ENCODE results near the gene LRRIQ4. TPM values are rescaled to one million over a fixed set of nuclear protein-coding genes. Genes with fewer than 3 reads are reported as not detected.

The LRRIQ4 gene
- total RNA-seq, 1 donor from 2014 or later = not detected

DNA sequence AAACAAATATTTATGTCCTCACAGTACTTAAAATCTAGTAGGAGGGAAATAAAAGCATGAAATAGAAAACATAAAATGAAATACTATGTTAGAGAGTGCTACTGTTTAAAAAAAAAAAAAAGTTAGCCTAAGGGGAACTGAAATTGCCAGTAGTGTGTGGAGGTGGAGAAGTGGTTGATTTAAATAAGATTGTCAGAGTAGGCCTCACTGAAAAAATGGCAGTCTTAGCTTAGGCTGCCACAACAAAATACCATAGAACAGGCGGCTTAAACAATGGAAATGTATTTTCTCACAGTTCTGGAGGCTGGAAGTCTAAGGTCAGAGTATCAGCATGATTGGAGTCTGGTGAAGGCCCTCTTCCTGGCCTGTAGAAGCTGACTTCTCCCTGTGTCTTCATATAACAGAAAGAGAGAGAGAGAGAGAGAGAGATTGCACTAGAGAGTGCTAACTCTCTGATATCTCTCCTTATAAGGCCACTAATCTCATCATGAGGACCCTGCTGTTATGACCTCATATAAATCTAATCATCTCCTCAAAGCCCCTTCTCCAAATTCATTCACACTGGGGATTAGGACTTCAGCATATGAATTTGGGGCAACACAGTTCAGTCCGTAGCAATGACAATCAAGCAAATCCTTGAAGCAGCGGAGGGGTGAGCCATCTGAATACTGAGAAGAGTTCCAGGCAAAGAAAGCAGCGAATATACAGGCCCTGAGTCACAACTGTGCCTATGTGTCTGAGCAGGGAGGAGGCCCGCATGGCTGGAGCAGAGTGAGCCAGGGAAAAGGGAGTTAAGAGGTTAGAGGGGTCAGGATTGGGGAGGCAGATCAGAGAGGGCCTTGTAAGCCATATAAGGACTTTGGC, 23.6 kb downstream of the LRRIQ4 start:
- H3K36me3 Mint-ChIP-seq = no peaks in the 10 kb centered on the region
- H3K4me1 Mint-ChIP-seq (ENCODE audit: unreplicated experiment) = peaks cover 3% of the 10 kb centered on the region
- H3K27me3 Mint-ChIP-seq = no peaks in the 10 kb centered on the region
- H3K4me3 Mint-ChIP-seq = no peak overlapping the region
- TF ChIP-seq, protein P1, sequence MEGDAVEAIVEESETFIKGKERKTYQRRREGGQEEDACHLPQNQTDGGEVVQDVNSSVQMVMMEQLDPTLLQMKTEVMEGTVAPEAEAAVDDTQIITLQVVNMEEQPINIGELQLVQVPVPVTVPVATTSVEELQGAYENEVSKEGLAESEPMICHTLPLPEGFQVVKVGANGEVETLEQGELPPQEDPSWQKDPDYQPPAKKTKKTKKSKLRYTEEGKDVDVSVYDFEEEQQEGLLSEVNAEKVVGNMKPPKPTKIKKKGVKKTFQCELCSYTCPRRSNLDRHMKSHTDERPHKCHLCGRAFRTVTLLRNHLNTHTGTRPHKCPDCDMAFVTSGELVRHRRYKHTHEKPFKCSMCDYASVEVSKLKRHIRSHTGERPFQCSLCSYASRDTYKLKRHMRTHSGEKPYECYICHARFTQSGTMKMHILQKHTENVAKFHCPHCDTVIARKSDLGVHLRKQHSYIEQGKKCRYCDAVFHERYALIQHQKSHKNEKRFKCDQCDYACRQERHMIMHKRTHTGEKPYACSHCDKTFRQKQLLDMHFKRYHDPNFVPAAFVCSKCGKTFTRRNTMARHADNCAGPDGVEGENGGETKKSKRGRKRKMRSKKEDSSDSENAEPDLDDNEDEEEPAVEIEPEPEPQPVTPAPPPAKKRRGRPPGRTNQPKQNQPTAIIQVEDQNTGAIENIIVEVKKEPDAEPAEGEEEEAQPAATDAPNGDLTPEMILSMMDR (conservative IDR thresholded peaks at IDR 0.05) = no peak
- no peak overlapping the region for H3K27ac Mint-ChIP-seq
- DNase-seq (ENCODE audit: extremely low spot score, unreplicated experiment) = no peak
- H3K9me3 Mint-ChIP-seq = peaks cover 4% of the 10 kb centered on the region

DNA sequence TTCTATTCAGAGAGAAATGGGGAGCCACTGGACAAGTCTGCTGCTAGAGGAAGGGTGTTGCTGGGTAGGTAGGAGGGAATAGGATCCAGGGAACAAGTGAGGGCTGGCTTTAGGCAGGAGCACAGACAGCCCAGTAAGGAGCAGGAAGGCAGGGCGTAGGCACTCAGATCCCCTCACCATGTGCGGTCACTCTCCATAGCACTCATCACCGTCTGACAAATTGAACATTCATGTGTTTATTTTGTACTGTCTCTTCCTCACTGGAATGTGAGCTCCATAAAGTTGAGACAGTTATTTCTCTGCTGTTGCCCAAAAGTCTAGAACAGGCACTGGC, 24.2 kb downstream of the LRRIQ4 start:
- no peak for DNase-seq (ENCODE audit: extremely low spot score, unreplicated experiment)
- no peaks in the 10 kb centered on the region for H3K27me3 Mint-ChIP-seq
- TF ChIP-seq, protein P1 (conservative IDR thresholded peaks at IDR 0.05) = no peak
- no peak overlapping the region for H3K27ac Mint-ChIP-seq
- no peak overlapping the region for H3K4me3 Mint-ChIP-seq
- peaks cover 6% of the 10 kb centered on the region for H3K4me1 Mint-ChIP-seq (ENCODE audit: unreplicated experiment)
- peaks cover 4% of the 10 kb centered on the region for H3K9me3 Mint-ChIP-seq
- no peaks in the 10 kb centered on the region for H3K36me3 Mint-ChIP-seq

DNA sequence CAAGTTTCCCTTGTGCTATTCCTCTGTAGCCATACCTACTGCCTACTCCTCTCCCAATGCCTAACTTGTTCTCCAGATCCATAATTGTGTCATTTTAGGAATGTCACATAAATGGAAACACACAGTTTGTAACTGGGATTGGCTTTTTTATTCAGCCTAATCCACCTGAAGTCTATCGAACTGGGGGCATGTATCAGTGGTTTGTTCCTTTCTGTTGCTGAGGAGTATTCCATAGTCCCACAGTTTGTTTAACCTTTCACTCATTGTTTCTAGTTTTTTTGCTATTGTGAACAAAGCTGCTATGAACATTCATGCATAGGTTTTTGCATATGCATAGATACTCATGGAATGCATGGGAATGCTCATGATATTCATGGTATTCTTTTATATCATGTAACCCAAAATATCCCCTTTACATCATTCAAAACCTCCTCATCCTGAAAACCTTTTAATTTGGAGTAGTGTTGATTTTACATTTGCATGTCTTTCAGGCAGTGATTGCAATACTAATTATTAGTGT, 25.9 kb downstream of the LRRIQ4 start:
- Mint-ChIP-seq H3K27me3 (no peaks in the 10 kb centered on the region), H3K4me3 (no peak overlapping the region), H3K9me3 (no peaks in the 10 kb centered on the region), H3K36me3 (no peaks in the 10 kb centered on the region), H3K27ac (no peak overlapping the region), H3K4me1 (ENCODE audit: unreplicated experiment) (peaks cover 6% of the 10 kb centered on the region)
- DNase-seq (ENCODE audit: extremely low spot score, unreplicated experiment) = no peak
- TF ChIP-seq, protein P1 (conservative IDR thresholded peaks at IDR 0.05) = no peak

DNA sequence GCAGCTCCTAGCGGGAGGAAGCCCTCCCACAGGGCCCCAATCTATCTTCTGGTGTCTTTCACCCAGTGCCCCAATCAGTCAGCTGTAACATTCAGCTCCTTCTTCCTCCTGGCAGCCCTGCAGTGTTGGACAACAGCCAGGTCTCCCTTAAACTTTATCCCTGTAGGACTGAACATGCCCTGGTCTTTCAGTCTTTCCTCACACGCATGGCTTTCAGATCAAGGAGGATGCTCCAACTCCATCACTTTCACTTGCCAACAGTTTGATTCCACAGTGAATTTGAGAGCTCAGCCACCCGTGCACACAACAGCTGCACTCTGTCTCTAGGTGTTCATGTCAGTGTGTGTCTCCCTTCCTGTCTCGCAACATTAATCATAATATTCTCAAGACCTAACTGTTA, 28.5 kb downstream of the LRRIQ4 start:
- H3K27ac Mint-ChIP-seq = no peak overlapping the region
- DNase-seq (ENCODE audit: extremely low spot score, unreplicated experiment) = no peak
- H3K36me3 Mint-ChIP-seq = no peaks in the 10 kb centered on the region
- H3K9me3 Mint-ChIP-seq = no peaks in the 10 kb centered on the region
- peaks cover 6% of the 10 kb centered on the region for H3K4me1 Mint-ChIP-seq (ENCODE audit: unreplicated experiment)
- H3K4me3 Mint-ChIP-seq = no peak overlapping the region
- no peaks in the 10 kb centered on the region for H3K27me3 Mint-ChIP-seq
- TF ChIP-seq, protein P1 (conservative IDR thresholded peaks at IDR 0.05) = no peak

DNA sequence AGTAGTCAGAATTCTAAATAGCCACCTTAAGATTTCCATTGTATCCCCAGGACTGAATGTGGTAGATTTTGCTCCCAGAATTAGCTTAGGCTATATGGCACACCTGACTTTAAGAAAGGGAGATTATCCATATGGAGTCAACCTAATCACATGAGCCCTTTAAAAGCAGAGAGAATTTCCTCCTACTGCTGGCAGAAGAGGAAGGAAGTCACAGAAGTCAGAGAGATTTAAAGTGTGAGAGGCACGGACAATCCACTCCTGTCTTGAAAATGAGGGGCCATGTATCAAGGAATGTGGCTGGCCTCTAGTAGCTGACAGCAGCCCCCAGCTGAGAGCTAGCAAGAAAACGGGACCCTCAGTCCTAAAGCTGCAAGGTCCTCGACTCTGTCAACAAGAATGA, 30.3 kb downstream of the LRRIQ4 start:
- Mint-ChIP-seq H3K4me3 (no peak overlapping the region), H3K27ac (no peak overlapping the region), H3K4me1 (ENCODE audit: unreplicated experiment) (peaks cover 6% of the 10 kb centered on the region)

More for the DNA sequence above, 30.3 kb downstream of the LRRIQ4 start:
- Mint-ChIP-seq H3K36me3 (no peaks in the 10 kb centered on the region), H3K27me3 (no peaks in the 10 kb centered on the region), H3K9me3 (no peaks in the 10 kb centered on the region)
- TF ChIP-seq, protein P1 (conservative IDR thresholded peaks at IDR 0.05) = no peak
- no peak for DNase-seq (ENCODE audit: extremely low spot score, unreplicated experiment)
